ENCODE data around the gene LMO7.

- no peak for TF ChIP-seq CTCF (IDR thresholded peaks at IDR 0.05)
- no peak for TF ChIP-seq POLR2A (IDR thresholded peaks at IDR 0.05)
- TF ChIP-seq POLR2AphosphoS5 (IDR thresholded peaks at IDR 0.05), result no peak
- TF ChIP-seq EP300 (IDR thresholded peaks at IDR 0.05), result no peak
These were observed 133.2 kb downstream of the LMO7 start for GRCh38 chr13:75769141-75769905.

Data from stomach (tissue), 4 donors.